HT1080 (cell line): Measurements from ENCODE around the gene LIN52. TPM values are rescaled to one million over a fixed set of nuclear protein-coding genes. Genes with fewer than 3 reads are reported as not detected.

Experiments
- small RNA-seq: library from RNA; depleted of rRNA; stranded (forward); fragments of <200 nt; gene quantifications from one replicate; pipeline ENCODE3, GENCODE V24; 2014
- total RNA-seq: library from RNA; depleted of rRNA; stranded (reverse); fragments of >200 nt; shearing (Covaris generic); gene quantifications from 2 replicates; pipeline ENCODE4 v1.2.3, GENCODE V29; 2014; rRNA removed

The LIN52 gene
- total RNA-seq, 1 experiment from 2014 or later = 8.7 TPM

Small RNA genes within 50 kb of the gene (small RNA-seq; reads per million reads assigned to genes)
- gene AC006349.1 (not detected), gene RN7SL530P (not detected)

Other genes with a start within 250 kb of the LIN52 start
- 1.6 and 4.3 TPM in 2 replicates for gene PTGR2, start 233.1 kb upstream of the LIN52 start, total RNA-seq
- 61.2 and 64.5 TPM in 2 replicates for gene ZNF410, start 198.1 kb upstream of the LIN52 start, total RNA-seq
- gene FAM161B, start 134.9 kb upstream of the LIN52 start, total RNA-seq = 1.8 and 2.0 TPM in 2 replicates
- 17.4 and 29.0 TPM in 2 replicates for gene COQ6, start 134.7 kb upstream of the LIN52 start, total RNA-seq
- gene ENTPD5, start 65.7 kb upstream of the LIN52 start, total RNA-seq = 4.2 and 7.2 TPM in 2 replicates
- gene BBOF1, start 65.6 kb upstream of the LIN52 start, total RNA-seq = 0.16 and 0.73 TPM in 2 replicates
- 1.4 TPM in 2 replicates for gene ALDH6A1, start 503 bp upstream of the LIN52 start, total RNA-seq
- gene VSX2, start 154.5 kb downstream of the LIN52 start, total RNA-seq = not detected in 2 replicates
- 22.9 and 25.3 TPM in 2 replicates for gene ABCD4, start 218.0 kb downstream of the LIN52 start, total RNA-seq